Osteoblast (primary cell): ENCODE data around the gene TLE4. TPM values are rescaled to one million over a fixed set of nuclear protein-coding genes. Genes with fewer than 3 reads are reported as not detected.

Experiments
- DNase-seq: peaks from one replicate; pipeline ENCODE4 v3.0.0; 2011; ENCODE audit warnings: low spot score, mixed read lengths; ENCODE audit not compliant: insufficient read length; ENCODE audit errors: missing footprints
- H2AFZ ChIP-seq: 2 replicates; pipeline ENCODE4 v1.6.0; 2011; ENCODE audit warnings: mild to moderate bottlenecking, low read length
- H3K27ac ChIP-seq: 2 replicates; pipeline ENCODE4 v1.5.1; 2011; ENCODE audit warnings: mild to moderate bottlenecking, low read depth, low read length, moderate library complexity
- H3K27me3 ChIP-seq: 2 replicates; pipeline ENCODE4 v1.6.0; 2012; ENCODE audit warnings: mild to moderate bottlenecking, control low read depth, inconsistent platforms, low read length, moderate library complexity; ENCODE audit not compliant: insufficient read depth
- H3K36me3 ChIP-seq: 2 replicates; pipeline ENCODE4 v1.5.1; 2011; ENCODE audit warnings: mild to moderate bottlenecking, low read length, control low read depth, moderate library complexity; ENCODE audit not compliant: insufficient read depth
- H3K4me1 ChIP-seq: 2 replicates; pipeline ENCODE4 v1.5.1; 2011; ENCODE audit warnings: mild to moderate bottlenecking, low read length, control low read depth, moderate library complexity; ENCODE audit not compliant: insufficient read depth
- H3K4me2 ChIP-seq: 2 replicates; pipeline ENCODE4 v1.6.0; 2011; ENCODE audit warnings: mild to moderate bottlenecking, low read length; ENCODE audit not compliant: insufficient read depth
- H3K4me3 ChIP-seq: fragments of 200-600 bp; sonication (generic); 3 replicates; pipeline ENCODE4 v1.5.1; 2012; ENCODE audit warnings: mild to moderate bottlenecking, low read length, inconsistent platforms; ENCODE audit not compliant: insufficient read depth
- H3K79me2 ChIP-seq: 2 replicates; pipeline ENCODE4 v1.6.0; 2012; ENCODE audit warnings: mild to moderate bottlenecking, low read length, control low read depth, inconsistent platforms; ENCODE audit not compliant: insufficient read depth
- H3K9me3 ChIP-seq: 2 replicates; pipeline ENCODE4 v1.5.1; 2011; ENCODE audit warnings: low read depth, low read length, control low read depth
- H4K20me1 ChIP-seq: 2 replicates; pipeline ENCODE4 v1.6.0; 2012; ENCODE audit warnings: mild to moderate bottlenecking, low read length, control low read depth; ENCODE audit not compliant: insufficient read depth
- total RNA-seq: library from RNA; depleted of rRNA; stranded (reverse); fragments of >200 nt; gene quantifications from 2 replicates; pipeline ENCODE4 v1.2.3, GENCODE V29; 2012
- TF ChIP-seq, protein P1 (sequence below): IDR thresholded peaks from 2 replicates; pipeline ENCODE4 v1.5.1; 2011; ENCODE audit warnings: mild to moderate bottlenecking, low read depth, low read length, moderate library complexity; ENCODE audit errors: extremely low read depth

TLE4 gene
- total RNA-seq, 1 donor, result 62.2 TPM

DNA sequence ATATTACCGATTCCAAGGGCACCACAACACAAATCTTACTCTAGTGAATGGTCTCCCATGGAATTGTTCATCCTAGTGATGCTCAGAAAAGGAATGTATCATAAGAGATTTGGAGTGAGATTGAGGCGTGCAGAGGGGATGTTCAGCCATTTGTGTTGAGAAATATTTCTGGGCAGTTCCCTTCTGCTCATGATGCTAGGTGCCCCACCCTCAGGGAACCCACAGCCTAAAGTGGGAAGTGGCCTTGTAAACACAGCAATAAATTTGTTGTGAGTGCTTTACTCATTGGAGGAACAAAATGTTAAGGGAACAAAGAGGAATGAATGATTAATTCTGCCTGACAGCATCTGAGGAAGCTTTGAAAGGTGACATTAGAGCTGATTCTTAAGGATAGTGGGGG is 129.9 kb downstream of the TLE4 start:
- Histone ChIP-seq H3K4me1 (no peaks in the 10 kb centered on the region), H4K20me1 (no peaks in the 10 kb centered on the region), H3K36me3 (peaks cover 9% of the 10 kb centered on the region), H3K4me3 (no peak overlapping the region), H3K27me3 (no peaks in the 10 kb centered on the region), H3K4me2 (no peak overlapping the region), H2AFZ (no peak overlapping the region), H3K79me2 (peaks cover 1% of the 10 kb centered on the region), H3K9me3 (no peaks in the 10 kb centered on the region), H3K27ac (no peak overlapping the region)
- TF ChIP-seq, protein P1, sequence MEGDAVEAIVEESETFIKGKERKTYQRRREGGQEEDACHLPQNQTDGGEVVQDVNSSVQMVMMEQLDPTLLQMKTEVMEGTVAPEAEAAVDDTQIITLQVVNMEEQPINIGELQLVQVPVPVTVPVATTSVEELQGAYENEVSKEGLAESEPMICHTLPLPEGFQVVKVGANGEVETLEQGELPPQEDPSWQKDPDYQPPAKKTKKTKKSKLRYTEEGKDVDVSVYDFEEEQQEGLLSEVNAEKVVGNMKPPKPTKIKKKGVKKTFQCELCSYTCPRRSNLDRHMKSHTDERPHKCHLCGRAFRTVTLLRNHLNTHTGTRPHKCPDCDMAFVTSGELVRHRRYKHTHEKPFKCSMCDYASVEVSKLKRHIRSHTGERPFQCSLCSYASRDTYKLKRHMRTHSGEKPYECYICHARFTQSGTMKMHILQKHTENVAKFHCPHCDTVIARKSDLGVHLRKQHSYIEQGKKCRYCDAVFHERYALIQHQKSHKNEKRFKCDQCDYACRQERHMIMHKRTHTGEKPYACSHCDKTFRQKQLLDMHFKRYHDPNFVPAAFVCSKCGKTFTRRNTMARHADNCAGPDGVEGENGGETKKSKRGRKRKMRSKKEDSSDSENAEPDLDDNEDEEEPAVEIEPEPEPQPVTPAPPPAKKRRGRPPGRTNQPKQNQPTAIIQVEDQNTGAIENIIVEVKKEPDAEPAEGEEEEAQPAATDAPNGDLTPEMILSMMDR, result no peak
- DNase-seq, result no peak

GRCh38 chr9:79705704-79706103 is 133.9 kb downstream of the TLE4 start:
- Histone ChIP-seq H2AFZ (no peak overlapping the region), H3K79me2 (no peaks in the 10 kb centered on the region), H3K27me3 (no peaks in the 10 kb centered on the region), H3K9me3 (no peaks in the 10 kb centered on the region), H3K27ac (no peak overlapping the region), H4K20me1 (no peaks in the 10 kb centered on the region), H3K4me3 (no peak overlapping the region), H3K4me2 (no peak overlapping the region), H3K36me3 (peaks cover 36% of the 10 kb centered on the region), H3K4me1 (no peaks in the 10 kb centered on the region)
- TF ChIP-seq, protein P1, result no peak
- DNase-seq, result no peak

DNA sequence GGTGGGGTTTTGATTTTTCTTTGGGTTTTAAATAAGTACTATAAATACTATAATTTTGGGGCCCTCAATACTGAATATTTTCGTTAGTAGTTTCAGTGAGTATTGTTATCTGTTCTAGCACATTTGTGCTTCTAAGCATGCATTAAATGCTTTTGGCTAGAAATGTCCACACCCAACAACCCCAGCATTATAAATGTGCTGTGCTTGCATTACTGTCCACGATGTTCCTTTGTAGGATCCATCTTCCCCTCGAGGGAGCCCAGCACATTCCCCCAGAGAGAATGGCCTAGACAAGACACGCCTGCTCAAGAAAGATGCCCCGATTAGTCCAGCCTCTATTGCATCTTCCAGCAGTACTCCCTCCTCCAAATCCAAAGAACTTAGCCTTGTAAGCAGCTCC is 134.7 kb downstream of the TLE4 start:
- no peak overlapping the region for H3K4me2 ChIP-seq
- H3K4me3 ChIP-seq, result no peak overlapping the region
- TF ChIP-seq, protein P1, result no peak
- H3K4me1 ChIP-seq, result no peaks in the 10 kb centered on the region
- no peaks in the 10 kb centered on the region for H3K79me2 ChIP-seq
- H3K27ac ChIP-seq, result no peak overlapping the region
- no peak overlapping the region for H2AFZ ChIP-seq
- peaks cover 39% of the 10 kb centered on the region for H3K36me3 ChIP-seq
- H4K20me1 ChIP-seq, result no peaks in the 10 kb centered on the region
- H3K27me3 ChIP-seq, result no peaks in the 10 kb centered on the region
- DNase-seq, result no peak
- no peaks in the 10 kb centered on the region for H3K9me3 ChIP-seq

- H3K36me3 ChIP-seq, result peaks cover 39% of the 10 kb centered on the region
- H3K9me3 ChIP-seq, result no peaks in the 10 kb centered on the region
- no peak overlapping the region for H3K4me2 ChIP-seq
- no peak overlapping the region for H2AFZ ChIP-seq
- TF ChIP-seq, protein P1, result no peak
- DNase-seq, result no peak
- no peaks in the 10 kb centered on the region for H3K79me2 ChIP-seq
- H3K4me3 ChIP-seq, result no peak overlapping the region
- H4K20me1 ChIP-seq, result no peaks in the 10 kb centered on the region
- H3K4me1 ChIP-seq, result no peaks in the 10 kb centered on the region
- H3K27me3 ChIP-seq, result no peaks in the 10 kb centered on the region
- no peak overlapping the region for H3K27ac ChIP-seq
These were observed 135.8 kb downstream of the TLE4 start for GRCh38 chr9:79707589-79707988.
